Measurements from ENCODE around the gene CAPZB.

Gene CAPZB

DNA sequence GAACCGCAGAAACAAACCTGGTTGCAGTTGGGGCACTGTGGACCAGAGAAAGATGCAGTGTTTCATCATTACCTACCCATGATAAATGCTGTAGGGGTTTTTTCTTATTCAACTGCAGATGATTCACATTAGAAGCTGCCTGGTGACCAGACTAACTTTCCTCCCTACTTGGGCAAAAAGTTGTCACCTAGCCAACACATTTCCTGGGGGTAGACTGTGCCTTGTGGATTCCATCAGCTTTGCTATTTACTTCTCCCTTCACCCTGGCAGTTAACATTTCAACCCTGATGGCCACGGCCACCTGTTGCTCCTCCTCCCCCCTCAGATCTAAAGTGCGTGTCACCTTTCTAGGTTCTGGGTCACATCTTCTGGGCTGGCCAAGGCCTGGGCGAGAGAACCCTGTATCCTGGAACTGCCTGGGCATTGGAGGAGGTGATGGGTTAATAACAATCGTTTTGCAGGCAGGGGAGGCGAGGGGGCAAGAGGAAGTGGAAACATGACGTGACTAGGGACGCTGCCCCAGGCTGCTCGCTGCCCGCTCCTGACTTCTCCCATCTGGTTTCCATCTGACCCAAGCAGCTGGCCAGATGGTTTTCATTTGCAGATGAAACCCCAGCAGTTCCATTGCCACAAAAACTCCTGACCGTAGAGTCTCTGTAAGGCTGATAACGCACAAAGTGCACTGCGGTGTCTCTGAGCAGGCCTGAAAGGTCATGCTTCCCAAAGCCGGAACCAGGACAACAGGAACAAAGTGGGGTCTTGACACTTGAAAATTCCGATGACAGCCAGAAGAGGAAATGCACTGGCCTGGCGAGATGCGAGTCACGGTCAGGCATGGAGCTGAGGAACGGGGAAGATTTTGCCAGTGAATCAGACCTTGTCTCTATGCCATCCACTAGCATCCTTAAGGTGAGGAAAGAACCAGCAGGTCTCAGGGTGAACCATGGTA, 36.6 kb downstream of the CAPZB start:
- peak; percentile 74 for DNase-seq (ENCODE audit: low spot score)

- DNase-seq (ENCODE audit: low spot score): no peak
Measured at GRCh38 chr1:19447550-19447949, 37.8 kb downstream of the CAPZB start.

- DNase-seq (ENCODE audit: low spot score): peak; percentile 46
Measured at GRCh38 chr1:19445417-19446342, 39.7 kb downstream of the CAPZB start.

DNA sequence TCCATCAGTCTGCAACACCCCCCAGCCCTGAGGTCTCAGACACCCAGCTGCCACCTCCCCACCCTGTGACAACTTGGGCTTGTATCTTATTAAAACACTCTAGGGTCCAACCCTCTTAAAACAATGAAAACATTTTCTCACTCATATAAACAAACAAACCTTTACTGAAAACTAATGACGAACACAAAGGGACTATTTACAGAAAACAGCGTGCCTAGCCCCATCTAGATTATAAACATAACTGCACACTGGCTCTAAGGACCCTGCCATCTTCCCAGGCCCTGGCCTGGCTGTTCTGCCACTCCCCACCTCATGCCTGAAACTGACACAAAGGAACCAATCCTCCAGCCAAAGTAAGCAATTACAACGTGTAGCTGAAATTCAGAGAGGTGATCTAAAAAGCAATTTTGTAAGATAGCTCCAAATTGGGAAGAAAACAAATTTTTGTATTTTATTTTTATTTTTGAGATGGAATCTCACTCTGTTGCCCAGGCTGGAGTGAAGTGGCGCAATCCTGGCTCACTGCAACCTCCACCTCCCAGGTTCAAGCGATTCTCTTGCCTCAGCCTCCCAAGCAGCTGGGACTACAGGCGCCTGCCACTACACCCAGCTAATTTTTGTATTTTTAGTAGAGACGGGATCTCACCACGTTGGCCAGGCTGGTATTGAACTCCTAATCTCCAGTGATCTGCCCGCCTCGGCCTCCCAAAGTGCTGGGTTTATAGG, 40.9 kb downstream of the CAPZB start:
- DNase-seq (ENCODE audit: low spot score): no peak

DNA sequence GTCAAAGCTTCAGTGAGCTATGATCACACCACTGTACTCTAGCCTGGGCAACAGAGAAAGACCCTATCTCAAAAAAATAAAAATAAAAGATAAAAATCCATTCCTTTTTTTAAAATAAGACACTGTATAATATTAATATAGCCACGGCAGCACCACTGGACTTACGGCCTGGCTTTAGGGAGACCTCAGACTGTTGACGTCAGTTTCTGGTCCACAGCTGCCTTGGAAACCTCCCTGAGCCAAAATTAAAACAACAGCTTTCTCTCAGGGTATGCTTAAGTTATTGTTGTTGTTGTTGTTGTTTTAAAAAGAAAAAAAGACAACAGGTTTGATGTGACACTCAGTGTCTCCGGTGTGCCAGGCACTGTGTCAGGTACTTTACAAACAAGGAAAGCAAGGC, 42.0 kb downstream of the CAPZB start:
- DNase-seq (ENCODE audit: low spot score): no peak

- DNase-seq (ENCODE audit: low spot score): no peak
Measured at GRCh38 chr1:19442154-19443096, 42.9 kb downstream of the CAPZB start.

- DNase-seq (ENCODE audit: low spot score): no peak
Measured at GRCh38 chr1:19441048-19441780, 44.1 kb downstream of the CAPZB start.

- no peak for DNase-seq (ENCODE audit: low spot score)
Measured at GRCh38 chr1:19439464-19440171, 45.7 kb downstream of the CAPZB start.

DNA sequence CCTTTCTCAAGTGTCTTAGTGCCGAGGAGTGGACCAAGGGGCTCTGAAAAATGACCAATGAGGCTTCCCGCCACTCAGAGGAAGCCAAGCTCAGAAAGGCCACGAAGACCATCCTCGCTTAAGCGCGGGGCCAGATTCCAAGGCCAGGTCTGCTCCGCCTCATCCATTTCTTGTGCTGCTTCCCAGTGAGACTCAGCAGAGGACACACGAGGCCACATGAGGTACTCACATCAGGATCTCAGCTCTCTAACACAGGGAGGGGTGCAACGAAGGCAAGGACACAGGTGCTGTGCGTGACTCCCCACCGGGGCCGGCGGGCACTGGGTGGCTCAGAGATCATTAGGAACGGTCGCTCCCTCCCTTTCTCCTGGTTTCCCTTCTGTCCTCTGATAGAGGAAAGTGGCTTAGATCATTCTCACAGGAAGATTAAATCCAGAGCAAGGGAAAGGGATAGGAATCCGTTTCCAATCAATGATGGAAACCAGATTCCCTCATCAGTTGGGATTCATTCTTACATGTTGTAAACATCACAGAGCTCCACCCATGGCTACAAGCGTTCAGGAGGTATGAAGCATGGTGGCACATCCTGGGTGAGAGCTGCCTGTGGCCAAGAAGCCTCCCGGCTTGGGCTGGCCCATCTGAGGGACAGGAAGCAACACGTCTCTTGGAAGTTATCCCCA, 46.7 kb downstream of the CAPZB start:
- peak; percentile 32 for DNase-seq (ENCODE audit: low spot score)

DNA sequence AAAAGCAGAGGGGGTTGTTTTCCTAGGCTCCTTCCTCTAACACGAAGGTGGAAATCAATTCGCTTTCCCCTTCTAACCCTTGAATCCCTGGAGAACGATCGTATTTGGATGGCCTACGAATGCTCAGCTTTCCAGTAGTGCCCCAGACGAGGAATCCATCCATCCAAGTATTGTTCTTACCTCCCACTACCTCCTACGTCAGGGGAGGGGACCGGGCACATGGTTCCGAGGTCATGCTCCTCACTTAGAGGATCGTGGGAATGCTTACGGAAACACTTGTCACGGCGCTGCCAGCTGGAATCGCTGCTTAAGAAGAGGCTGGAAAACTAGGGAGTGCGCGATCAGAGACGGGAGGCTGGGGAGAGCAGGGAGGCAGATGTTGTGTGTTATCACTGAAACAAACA, 47.4 kb downstream of the CAPZB start:
- no peak for DNase-seq (ENCODE audit: low spot score)

DNA sequence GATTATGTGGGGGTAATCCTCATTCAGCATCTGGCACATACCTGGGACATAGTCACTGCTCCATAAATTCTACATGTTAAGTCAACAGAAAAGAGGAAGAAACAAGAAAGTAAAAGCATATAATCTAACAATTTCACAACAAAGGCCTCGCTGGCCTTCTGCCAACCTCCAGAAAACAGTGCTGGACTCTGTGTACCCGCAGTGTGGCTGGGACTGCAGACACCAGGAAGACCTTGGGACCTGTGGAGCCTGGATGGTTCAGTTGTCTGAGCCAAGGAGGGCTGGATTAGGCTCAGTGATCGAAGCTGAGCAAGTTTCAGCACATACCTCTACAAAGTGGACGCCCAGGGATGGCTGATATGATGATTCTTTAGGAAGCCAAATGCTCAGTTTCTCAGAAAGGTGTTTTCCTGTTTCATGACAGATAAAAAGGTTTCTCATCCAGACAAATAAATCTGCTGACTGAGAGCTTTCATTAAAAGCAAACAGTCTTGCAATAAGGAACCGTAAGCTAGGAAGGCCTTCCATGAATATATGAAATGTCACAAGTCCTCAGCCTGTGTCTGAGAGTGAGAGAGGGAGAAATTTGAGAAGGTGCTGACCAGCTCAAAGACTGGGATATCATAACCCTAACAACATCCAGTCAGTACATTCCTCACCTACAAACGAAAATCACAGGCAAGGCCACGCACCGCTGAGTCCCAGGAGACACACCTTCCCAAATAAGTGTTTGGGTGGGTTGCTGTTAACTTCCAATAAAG, 48.4 kb downstream of the CAPZB start:
- no peak for DNase-seq (ENCODE audit: low spot score)

DNA sequence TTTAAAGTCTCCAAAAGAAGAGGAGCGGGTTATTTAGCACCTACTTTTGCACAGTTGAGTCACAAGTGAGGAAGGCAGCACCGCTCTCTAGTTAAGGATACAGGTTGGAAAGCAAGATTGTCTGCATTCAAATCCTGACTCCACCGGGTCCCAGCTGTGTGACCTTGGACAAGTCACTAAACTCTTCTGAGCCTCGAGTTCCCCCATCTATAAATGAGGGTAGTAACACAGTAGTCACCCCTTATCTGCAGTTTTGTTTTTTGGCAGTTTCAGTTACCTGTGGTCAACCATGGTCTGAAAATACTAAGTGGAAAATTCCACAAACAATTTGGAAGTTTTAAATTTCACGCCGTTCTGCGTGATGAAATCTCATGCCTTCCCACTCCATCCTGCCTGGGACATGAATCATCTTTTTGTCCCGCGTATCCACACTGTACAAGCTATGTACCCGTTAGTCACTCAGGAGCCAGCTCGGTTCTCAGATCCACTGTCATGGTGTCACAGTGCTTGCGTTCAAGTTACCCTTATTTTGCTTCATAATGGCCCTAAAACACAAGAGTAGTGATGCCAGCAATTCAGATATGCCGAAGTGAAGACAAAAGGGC, 49.4 kb downstream of the CAPZB start:
- peak; percentile 50 for DNase-seq (ENCODE audit: low spot score)

DNA sequence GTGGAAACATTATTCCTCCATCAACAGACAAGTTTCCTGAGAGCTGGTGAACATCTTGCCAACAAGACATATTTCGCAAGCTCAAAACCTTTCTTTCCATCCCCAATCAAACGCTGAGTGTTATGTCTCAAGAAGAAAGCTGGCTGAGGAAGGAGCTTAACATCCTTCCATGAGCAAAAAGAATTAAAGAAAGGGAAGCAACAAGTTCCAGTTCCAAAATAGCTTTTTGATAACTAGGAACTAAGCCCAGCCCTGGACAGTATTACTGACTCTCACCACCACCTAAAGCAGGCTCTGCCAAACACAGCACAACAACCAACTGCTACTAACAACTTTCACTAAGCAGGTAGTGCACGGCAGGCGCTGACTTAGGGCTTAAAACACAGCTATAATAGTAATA, 50.2 kb downstream of the CAPZB start:
- peak; percentile 56 for DNase-seq (ENCODE audit: low spot score)

DNA sequence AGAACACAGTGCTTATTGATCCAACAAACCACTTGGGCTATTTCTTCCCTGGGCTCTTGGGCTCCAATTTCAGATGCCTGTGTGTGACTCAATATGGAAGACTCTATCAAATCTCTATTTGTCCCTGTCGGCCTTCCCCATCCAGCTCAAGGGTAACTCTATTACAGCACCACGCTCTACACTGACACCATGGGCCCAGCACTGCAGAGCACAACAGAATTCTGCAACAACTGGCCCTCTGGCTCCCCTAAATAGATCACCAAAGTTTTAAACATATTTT, 51.7 kb downstream of the CAPZB start:
- DNase-seq (ENCODE audit: low spot score): no peak

DNA sequence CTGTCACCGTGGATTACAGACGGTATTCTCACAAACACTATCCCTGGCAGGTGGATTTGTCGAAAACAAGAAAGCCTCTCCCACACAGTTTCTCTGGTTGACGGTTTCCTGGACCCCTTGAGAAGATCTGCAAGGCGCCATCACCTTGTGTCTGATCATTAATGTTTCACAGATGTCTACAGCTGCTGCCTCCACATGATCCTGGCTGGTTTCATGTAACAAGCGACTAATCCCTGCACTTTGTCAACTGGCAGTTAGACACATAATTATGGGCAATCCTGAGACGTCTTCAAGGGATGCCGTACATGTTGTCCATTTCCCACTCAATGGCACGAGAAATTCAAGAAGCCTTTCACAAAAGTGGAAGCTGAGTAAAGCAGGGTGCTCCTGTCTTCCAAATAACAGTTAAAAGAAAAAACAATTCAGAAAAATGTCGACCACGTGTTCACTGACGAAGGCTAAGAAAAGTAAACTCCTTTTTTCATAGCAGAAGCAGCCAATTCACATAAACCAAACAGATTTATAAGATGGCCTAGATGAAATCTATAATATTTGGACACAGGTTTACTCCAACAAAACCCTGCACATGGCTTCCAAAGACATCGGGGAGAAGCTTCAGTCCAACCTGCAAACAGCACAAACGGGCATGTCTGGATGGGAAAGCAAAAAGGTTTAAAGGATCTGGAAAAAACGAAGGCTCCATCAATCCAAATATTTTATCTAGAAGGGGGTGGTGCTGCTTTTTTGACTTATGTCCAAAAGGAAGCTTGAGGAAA, 52.2 kb downstream of the CAPZB start:
- DNase-seq (ENCODE audit: low spot score): no peak

DNA sequence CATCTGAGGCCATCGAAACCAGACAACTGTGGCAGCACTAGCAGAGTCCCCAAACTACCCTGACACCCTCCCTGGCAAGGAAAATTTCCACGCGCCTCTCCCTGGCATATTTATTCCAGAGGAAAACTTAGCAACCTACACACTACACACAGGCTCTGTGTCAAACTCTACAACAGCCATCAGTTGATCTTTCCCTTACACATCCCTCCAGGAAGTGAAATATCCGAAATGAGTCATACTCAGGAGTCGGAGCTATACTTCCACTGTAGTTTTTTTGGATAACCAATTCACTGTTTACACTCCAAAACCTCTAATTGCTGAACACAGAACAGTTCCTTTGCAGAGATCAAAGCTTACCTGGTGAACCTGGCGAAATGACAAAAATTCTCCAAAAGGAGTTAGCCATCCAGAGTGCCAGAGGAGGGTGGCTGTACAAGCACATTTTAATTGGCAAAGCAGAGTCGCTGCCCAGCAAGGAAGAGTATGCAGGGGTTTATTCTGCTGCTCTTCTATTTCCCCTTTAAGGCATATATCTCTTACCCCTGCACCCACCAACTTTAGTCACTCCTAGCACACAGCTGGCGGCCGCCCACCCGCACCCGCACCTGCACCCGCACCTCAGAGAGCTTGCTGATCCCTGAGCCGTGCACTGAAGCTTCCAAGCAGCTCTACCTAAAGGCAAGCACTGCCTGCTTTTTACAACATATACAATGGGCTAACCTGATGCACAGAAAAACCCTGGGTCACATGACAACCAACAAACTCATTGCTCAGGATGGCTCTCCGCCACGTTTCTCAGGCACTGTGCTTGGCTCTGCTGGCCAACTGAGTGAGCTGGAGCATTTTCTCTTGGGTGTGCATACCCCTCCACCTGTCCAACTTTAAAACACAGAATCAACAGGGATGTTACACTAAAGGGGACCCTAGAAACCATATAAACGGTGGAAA, 54.9 kb downstream of the CAPZB start:
- peak; percentile 60 for DNase-seq (ENCODE audit: low spot score)
